HG03460 (cell line): Measurements from ENCODE around the gene EMP3.
"Not testable (repeated sequence)": the region's sequence is repeated elsewhere in the genome, so short reads cannot be mapped to it uniquely, and the experiment has no call there.

Source experiments
- ATAC-seq: cut with Tn5 transposase; IDR thresholded peaks from one replicate; pipeline ENCODE4 v1.9.1; 2021; ENCODE audit not compliant: unreplicated experiment

The EMP3 gene

GRCh38 chr19:48325265-48325910, at the start of gene EMP3:
TSS of gene EMP3 (plus strand) at chr19:48325552. CDS start at chr19:48326845, 1,293 bp downstream.
- no peak for ATAC-seq

- no peak for ATAC-seq
Observed at GRCh38 chr19:48279747-48280146, 45.6 kb upstream of the EMP3 start.

GRCh38 chr19:48283908-48284307, 41.4 kb upstream of the EMP3 start:
- no peak for ATAC-seq

GRCh38 chr19:48284896-48285295, 40.5 kb upstream of the EMP3 start:
- no peak for ATAC-seq

- no peak for ATAC-seq
Observed at GRCh38 chr19:48287748-48288147, 37.6 kb upstream of the EMP3 start.

- ATAC-seq = no peak
Observed at GRCh38 chr19:48290401-48290770, 35.0 kb upstream of the EMP3 start.

- no peak for ATAC-seq
Observed at GRCh38 chr19:48290771-48291488, 34.4 kb upstream of the EMP3 start.

- ATAC-seq = not testable (repeated sequence)
Observed at GRCh38 chr19:48291489-48291815, 33.9 kb upstream of the EMP3 start.

- no peak for ATAC-seq
Observed at GRCh38 chr19:48292798-48293197, 32.6 kb upstream of the EMP3 start.

- no peak for ATAC-seq
Observed at GRCh38 chr19:48295458-48295857, 29.9 kb upstream of the EMP3 start.

- ATAC-seq = no peak
Observed at GRCh38 chr19:48296963-48297734, 28.2 kb upstream of the EMP3 start.

GRCh38 chr19:48297975-48298374, 27.4 kb upstream of the EMP3 start:
- no peak for ATAC-seq

GRCh38 chr19:48301886-48302599, 23.3 kb upstream of the EMP3 start:
- no peak for ATAC-seq

GRCh38 chr19:48302600-48302959, 22.8 kb upstream of the EMP3 start:
- no peak for ATAC-seq

GRCh38 chr19:48303367-48303766, 22.0 kb upstream of the EMP3 start:
- ATAC-seq = no peak

- no peak for ATAC-seq
Observed at GRCh38 chr19:48303866-48304265, 21.5 kb upstream of the EMP3 start.

- ATAC-seq = no peak
Observed at GRCh38 chr19:48308631-48309586, 16.4 kb upstream of the EMP3 start.

GRCh38 chr19:48309731-48310130, 15.6 kb upstream of the EMP3 start:
- ATAC-seq = not testable (repeated sequence)

GRCh38 chr19:48310227-48310626, 15.1 kb upstream of the EMP3 start:
- no peak for ATAC-seq

GRCh38 chr19:48311384-48311783, 14.0 kb upstream of the EMP3 start:
- ATAC-seq = no peak
